SU-DHL-6 (cell line): ENCODE results near the gene MAP1B.

Experiments
- CTCF ChIP-seq: fragments of 200-600 bp; sonication (generic); IDR thresholded peaks from one replicate; pipeline ENCODE4 v1.5.1; 2017; ENCODE audit warnings: antibody characterized with exemption, mild to moderate bottlenecking, low read length, moderate library complexity; ENCODE audit not compliant: insufficient read depth, poor library complexity, severe bottlenecking
- EZH2phosphoT487 ChIP-seq: fragments of 200-600 bp; sonication (generic), shearing (Covaris generic); conservative IDR thresholded peaks from 2 replicates; pipeline ENCODE4 v1.6.1; 2018; ENCODE audit warnings: mild to moderate bottlenecking, antibody characterized with exemption, low read length, moderate library complexity, mixed read lengths

GRCh38 chr5:72238712-72239445, 131.6 kb downstream of the MAP1B start:
- TF ChIP-seq CTCF (no peak), EZH2phosphoT487 (no peak)
